Mammary epithelial cell (primary cell): ENCODE results near the gene C2orf81.

Experiments
- EZH2 ChIP-seq: IDR thresholded peaks from 2 replicates; pipeline ENCODE4 v1.6.1; 2012; ENCODE audit warnings: low read length, inconsistent platforms, borderline replicate concordance
- TF ChIP-seq, protein P1 (sequence below), 2 donors: IDR thresholded peaks in 1 of 2; conservative IDR thresholded peaks in 1 of 2; 2 replicates each; pipeline ENCODE4 v1.5.1; 2011 to 2012; ENCODE audit warnings: inconsistent platforms in 2 of 2, low read length in 2 of 2, mild to moderate bottlenecking in 2 of 2, control low read depth in 1 of 2, low read depth in 1 of 2; ENCODE audit not compliant: insufficient read depth in 1 of 2; ENCODE audit errors: extremely low read depth in 1 of 2

- TF ChIP-seq, protein P1, sequence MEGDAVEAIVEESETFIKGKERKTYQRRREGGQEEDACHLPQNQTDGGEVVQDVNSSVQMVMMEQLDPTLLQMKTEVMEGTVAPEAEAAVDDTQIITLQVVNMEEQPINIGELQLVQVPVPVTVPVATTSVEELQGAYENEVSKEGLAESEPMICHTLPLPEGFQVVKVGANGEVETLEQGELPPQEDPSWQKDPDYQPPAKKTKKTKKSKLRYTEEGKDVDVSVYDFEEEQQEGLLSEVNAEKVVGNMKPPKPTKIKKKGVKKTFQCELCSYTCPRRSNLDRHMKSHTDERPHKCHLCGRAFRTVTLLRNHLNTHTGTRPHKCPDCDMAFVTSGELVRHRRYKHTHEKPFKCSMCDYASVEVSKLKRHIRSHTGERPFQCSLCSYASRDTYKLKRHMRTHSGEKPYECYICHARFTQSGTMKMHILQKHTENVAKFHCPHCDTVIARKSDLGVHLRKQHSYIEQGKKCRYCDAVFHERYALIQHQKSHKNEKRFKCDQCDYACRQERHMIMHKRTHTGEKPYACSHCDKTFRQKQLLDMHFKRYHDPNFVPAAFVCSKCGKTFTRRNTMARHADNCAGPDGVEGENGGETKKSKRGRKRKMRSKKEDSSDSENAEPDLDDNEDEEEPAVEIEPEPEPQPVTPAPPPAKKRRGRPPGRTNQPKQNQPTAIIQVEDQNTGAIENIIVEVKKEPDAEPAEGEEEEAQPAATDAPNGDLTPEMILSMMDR (conservative IDR thresholded peaks at IDR 0.05 in 1 of 2, IDR thresholded peaks at IDR 0.05 in 1 of 2; ENCODE audit: extremely low read depth in 1 of 2, insufficient read depth in 1 of 2, low read depth in 1 of 2, low read length in 2 of 2) = no peak
- TF ChIP-seq EZH2 = no peak
These were observed 33.5 kb upstream of the C2orf81 start, which contains the start of gene INO80B for GRCh38 chr2:74454654-74455511.
